Endodermal cell (in vitro differentiated cells): ENCODE data around the gene CHPF. TPM values are rescaled to one million over a fixed set of nuclear protein-coding genes. Genes with fewer than 3 reads are reported as not detected.
A peak's percentile ranks its signal among the peaks of the same experiment; 100 is the strongest.

Source experiments
- DNase-seq: peaks from one replicate; pipeline ENCODE4 v3.0.0-alpha.2; 2017
- H3K27ac ChIP-seq: 2 replicates; pipeline ENCODE4 v1.5.1; 2013; ENCODE audit warnings: mild to moderate bottlenecking, low read depth, low read length, moderate library complexity
- H3K27me3 ChIP-seq: 2 replicates; pipeline ENCODE4 v1.6.1; 2013; ENCODE audit warnings: mild to moderate bottlenecking, low read length, moderate library complexity; ENCODE audit not compliant: insufficient read depth, control insufficient read depth, poor library complexity, severe bottlenecking
- H3K36me3 ChIP-seq: 2 replicates; pipeline ENCODE4 v1.7.0; 2013; ENCODE audit warnings: mild to moderate bottlenecking, low read length, moderate library complexity; ENCODE audit not compliant: control insufficient read depth, insufficient read depth
- H3K4me1 ChIP-seq: one replicate; pipeline ENCODE4 v1.7.0; 2013; ENCODE audit warnings: low read length; ENCODE audit not compliant: control insufficient read depth, insufficient read depth
- H3K4me3 ChIP-seq: 2 replicates; pipeline ENCODE4 v1.5.1; 2013; ENCODE audit warnings: mild to moderate bottlenecking, low read length, moderate library complexity
- H3K9ac ChIP-seq: 2 replicates; pipeline ENCODE4 v1.6.1; 2013; ENCODE audit warnings: mild to moderate bottlenecking, low read length, moderate library complexity; ENCODE audit not compliant: poor library complexity, severe bottlenecking; ENCODE audit errors: extremely low read depth
- H3K9me3 ChIP-seq: 2 replicates; pipeline ENCODE4 v1.6.1; 2013; ENCODE audit warnings: mild to moderate bottlenecking, low read length, moderate library complexity; ENCODE audit not compliant: control insufficient read depth
- H3K27ac Mint-ChIP-seq: 2 replicates; pipeline ENCODE4 v1.8.0; 2020; ENCODE audit warnings: mixed read lengths
- H3K27me3 Mint-ChIP-seq: 2 replicates; pipeline ENCODE4 v1.8.0; 2021; ENCODE audit warnings: mild to moderate bottlenecking, mixed read lengths; ENCODE audit not compliant: insufficient read depth
- H3K36me3 Mint-ChIP-seq: 2 replicates; pipeline ENCODE4 v1.8.0; 2020; ENCODE audit warnings: low read depth, mixed read lengths
- H3K4me1 Mint-ChIP-seq: 2 replicates; pipeline ENCODE4 v1.8.0; 2020; ENCODE audit warnings: mixed read lengths
- H3K4me3 Mint-ChIP-seq: 2 replicates; pipeline ENCODE4 v1.8.0; 2020; ENCODE audit warnings: mild to moderate bottlenecking, moderate library complexity, mixed read lengths
- H3K9me3 Mint-ChIP-seq: 2 replicates; pipeline ENCODE4 v1.8.0; 2020; ENCODE audit warnings: mild to moderate bottlenecking, mixed read lengths
- WGBS, 2 experiments: methylation state at CpG; one replicate each; pipeline versions ENCODE4 v1.1.5 to v1.1.7; 2013; ENCODE audit warnings: missing lambda C conversion rate in 2 of 2, mixed read lengths in 1 of 2; ENCODE audit not compliant: insufficient coverage in 1 of 2, insufficient read length in 1 of 2; 5-methylcytosine and 5-hydroxymethylcytosine counted together
- total RNA-seq, 2 donors: library from RNA; stranded (reverse); fragmentation: NEBNext Ultra II Directional in 1 of 2; extraction: Animal tissue kit (Norgen Biotek cat#: 25700) in 1 of 2; gene quantifications; 2 replicates in 1 of 2; 3 replicates in 1 of 2; pipeline ENCODE4 v1.2.1, GENCODE V29; 2021
- TF ChIP-seq, protein P1 (sequence below): fragments of 200-600 bp; sonication (generic); conservative IDR thresholded peaks from 2 replicates; pipeline ENCODE4 v1.5.0; 2021; ENCODE audit warnings: antibody characterized with exemption, mild to moderate bottlenecking

The CHPF gene
- total RNA-seq, 2 donors from 2014 or later, result 51.2 to 54.0 TPM

- TF ChIP-seq, protein P1, sequence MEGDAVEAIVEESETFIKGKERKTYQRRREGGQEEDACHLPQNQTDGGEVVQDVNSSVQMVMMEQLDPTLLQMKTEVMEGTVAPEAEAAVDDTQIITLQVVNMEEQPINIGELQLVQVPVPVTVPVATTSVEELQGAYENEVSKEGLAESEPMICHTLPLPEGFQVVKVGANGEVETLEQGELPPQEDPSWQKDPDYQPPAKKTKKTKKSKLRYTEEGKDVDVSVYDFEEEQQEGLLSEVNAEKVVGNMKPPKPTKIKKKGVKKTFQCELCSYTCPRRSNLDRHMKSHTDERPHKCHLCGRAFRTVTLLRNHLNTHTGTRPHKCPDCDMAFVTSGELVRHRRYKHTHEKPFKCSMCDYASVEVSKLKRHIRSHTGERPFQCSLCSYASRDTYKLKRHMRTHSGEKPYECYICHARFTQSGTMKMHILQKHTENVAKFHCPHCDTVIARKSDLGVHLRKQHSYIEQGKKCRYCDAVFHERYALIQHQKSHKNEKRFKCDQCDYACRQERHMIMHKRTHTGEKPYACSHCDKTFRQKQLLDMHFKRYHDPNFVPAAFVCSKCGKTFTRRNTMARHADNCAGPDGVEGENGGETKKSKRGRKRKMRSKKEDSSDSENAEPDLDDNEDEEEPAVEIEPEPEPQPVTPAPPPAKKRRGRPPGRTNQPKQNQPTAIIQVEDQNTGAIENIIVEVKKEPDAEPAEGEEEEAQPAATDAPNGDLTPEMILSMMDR, result no peak
- Histone ChIP-seq H3K4me3 (peak overlapping the region; percentile 28), H3K27ac (no peak overlapping the region), H3K9me3 (no peaks in the 10 kb centered on the region), H3K4me1 (peaks cover 26% of the 10 kb centered on the region), H3K9ac (no peak overlapping the region), H3K27me3 (peaks cover 35% of the 10 kb centered on the region), H3K36me3 (no peaks in the 10 kb centered on the region)
- H3K9me3 Mint-ChIP-seq, result no peaks in the 10 kb centered on the region
- 70 to 82% methylated on average over 8 to 11 of the region's 11 CpGs for WGBS, 2 experiments
- no peak for DNase-seq
- peaks cover 36% of the 10 kb centered on the region for H3K4me1 Mint-ChIP-seq
- H3K4me3 Mint-ChIP-seq, result peak overlapping the region; percentile 21
- H3K27me3 Mint-ChIP-seq, result peaks cover 54% of the 10 kb centered on the region
- no peak overlapping the region for H3K27ac Mint-ChIP-seq
- H3K36me3 Mint-ChIP-seq, result no peaks in the 10 kb centered on the region
Measured at GRCh38 chr2:219526320-219527075, 17.1 kb downstream of the CHPF start.

DNA sequence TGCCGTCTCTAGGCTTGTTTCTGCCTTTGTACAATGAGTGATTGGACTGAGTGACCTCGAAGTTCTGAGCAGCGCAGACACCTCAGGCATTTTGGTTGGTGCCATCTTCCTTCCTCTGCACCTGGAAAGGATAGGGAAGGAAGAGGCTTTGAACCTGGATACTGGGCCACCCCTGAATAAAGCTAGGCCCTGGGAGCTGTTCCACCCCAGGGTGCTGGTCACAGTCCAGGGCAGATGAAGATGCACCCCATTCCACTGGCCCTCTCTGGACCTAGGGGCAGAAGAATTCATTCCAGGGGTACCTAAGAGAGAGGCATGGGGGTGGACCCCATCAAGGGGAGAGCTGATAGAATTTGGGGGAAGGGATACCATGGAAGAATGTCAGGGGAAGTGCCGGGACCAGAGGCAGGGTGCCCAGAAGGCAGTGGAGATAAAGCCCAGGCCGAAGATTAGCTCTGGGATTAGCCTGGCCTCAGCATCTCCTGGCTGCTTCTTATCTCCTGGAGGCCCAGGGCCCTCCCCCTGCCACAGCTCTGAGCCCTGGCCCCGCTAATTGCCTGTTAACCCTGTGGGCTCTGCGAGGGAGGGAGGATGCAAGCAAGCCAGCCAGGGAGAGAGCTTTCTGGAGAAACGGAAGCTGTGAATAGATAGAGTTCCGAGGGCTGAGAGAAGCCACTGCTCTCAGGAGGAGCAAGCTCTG is 17.9 kb downstream of the CHPF start:
- WGBS, 2 experiments, result 36 to 39% methylated on average over 2 to 9 of the region's 9 CpGs
- H3K36me3 Mint-ChIP-seq, result no peaks in the 10 kb centered on the region
- H3K27ac Mint-ChIP-seq, result peak overlapping the region; percentile 22
- peak overlapping the region; percentile 21 for H3K4me3 Mint-ChIP-seq
- Histone ChIP-seq H3K9me3 (no peaks in the 10 kb centered on the region), H3K36me3 (no peaks in the 10 kb centered on the region), H3K4me3 (peak overlapping the region; percentile 28), H3K9ac (no peak overlapping the region), H3K4me1 (peaks cover 30% of the 10 kb centered on the region), H3K27me3 (peaks cover 28% of the 10 kb centered on the region), H3K27ac (no peak overlapping the region)
- peak; percentile 89 for DNase-seq
- no peaks in the 10 kb centered on the region for H3K9me3 Mint-ChIP-seq
- H3K4me1 Mint-ChIP-seq, result peaks cover 37% of the 10 kb centered on the region
- H3K27me3 Mint-ChIP-seq, result peaks cover 47% of the 10 kb centered on the region
- TF ChIP-seq, protein P1, result no peak

GRCh38 chr2:219524817-219525216 is 18.8 kb downstream of the CHPF start:
- no peaks in the 10 kb centered on the region for H3K9me3 Mint-ChIP-seq
- DNase-seq, result no peak
- no peak overlapping the region for H3K27ac ChIP-seq
- 88% methylated on average over 2 of the region's 2 CpGs; no CpG with 5 or more reads in 1 of the 2 experiments for WGBS, 2 experiments
- peaks cover 21% of the 10 kb centered on the region for H3K27me3 ChIP-seq
- H3K9ac ChIP-seq, result no peak overlapping the region
- peaks cover 40% of the 10 kb centered on the region for H3K4me1 Mint-ChIP-seq
- H3K4me1 ChIP-seq, result peaks cover 28% of the 10 kb centered on the region
- H3K27me3 Mint-ChIP-seq, result peaks cover 42% of the 10 kb centered on the region
- H3K4me3 ChIP-seq, result no peak overlapping the region
- no peaks in the 10 kb centered on the region for H3K36me3 ChIP-seq
- no peaks in the 10 kb centered on the region for H3K36me3 Mint-ChIP-seq
- TF ChIP-seq, protein P1, result no peak
- no peak overlapping the region for H3K4me3 Mint-ChIP-seq
- H3K27ac Mint-ChIP-seq, result no peak overlapping the region
- H3K9me3 ChIP-seq, result no peaks in the 10 kb centered on the region
